GM23338 (cell line): ENCODE results near the gene VKORC1L1. TPM values are rescaled to one million over a fixed set of nuclear protein-coding genes. Genes with fewer than 3 reads are reported as not detected.

Experiments used
- ATAC-seq: fragments of 200-7000 bp; cut with Tn5 transposase; 3 replicates; pipeline ENCODE4 v1.9.1; 2020
- DNase-seq: peaks from one replicate; pipeline ENCODE4 v3.0.0-alpha.2; 2015; ENCODE audit warnings: low spot score
- H2AFZ ChIP-seq: fragments of 200-600 bp; sonication (generic); 2 replicates; pipeline ENCODE4 v1.8.0; 2016; ENCODE audit warnings: antibody characterized with exemption, mild to moderate bottlenecking, moderate library complexity
- H3F3A ChIP-seq: fragments of 200-600 bp; sonication (generic); replicated peaks from 2 replicates; pipeline ENCODE4 v1.8.0; 2017; ENCODE audit warnings: antibody characterized with exemption, mixed run types, low read depth
- H3K27ac ChIP-seq: fragments of 200-600 bp; sonication (generic); 2 replicates; pipeline ENCODE4 v1.6.1; 2016; ENCODE audit warnings: low read depth
- H3K27me3 ChIP-seq: fragments of 200-600 bp; sonication (generic); 2 replicates; pipeline ENCODE4 v1.8.0; 2016; ENCODE audit warnings: mild to moderate bottlenecking, mixed run types, moderate library complexity; ENCODE audit not compliant: insufficient read depth
- H3K36me3 ChIP-seq: fragments of 200-600 bp; sonication (generic); 2 replicates; pipeline ENCODE4 v1.8.0; 2016; ENCODE audit warnings: mild to moderate bottlenecking; ENCODE audit not compliant: insufficient read depth
- H3K4me1 ChIP-seq: fragments of 200-600 bp; sonication (generic); 2 replicates; pipeline ENCODE4 v1.8.0; 2016; ENCODE audit warnings: mild to moderate bottlenecking, moderate library complexity; ENCODE audit not compliant: insufficient read depth
- H3K4me2 ChIP-seq: fragments of 200-600 bp; sonication (generic); 2 replicates; pipeline ENCODE4 v1.7.1; 2017; ENCODE audit warnings: mixed run types
- H3K4me3 ChIP-seq: fragments of 200-600 bp; sonication (generic); 2 replicates; pipeline ENCODE4 v1.6.1; 2016; ENCODE audit warnings: mixed run types
- H3K79me2 ChIP-seq: fragments of 200-600 bp; sonication (generic); replicated peaks from 2 replicates; pipeline ENCODE4 v1.8.0; 2017; ENCODE audit warnings: mild to moderate bottlenecking; ENCODE audit not compliant: insufficient read depth
- H3K9me2 ChIP-seq: fragments of 200-600 bp; sonication (generic); 2 replicates; pipeline ENCODE4 v1.8.0; 2017; ENCODE audit not compliant: insufficient read depth
- H4K20me1 ChIP-seq: fragments of 200-600 bp; sonication (generic); replicated peaks from 2 replicates; pipeline ENCODE4 v1.8.0; 2017; ENCODE audit warnings: mild to moderate bottlenecking; ENCODE audit not compliant: insufficient read depth
- H3K27ac Mint-ChIP-seq: 2 replicates; pipeline ENCODE4 v1.8.0; 2020; ENCODE audit warnings: inconsistent platforms, mild to moderate bottlenecking, moderate library complexity, mixed read lengths
- H3K27me3 Mint-ChIP-seq: 3 replicates; pipeline ENCODE4 v1.8.0; 2022; ENCODE audit warnings: low read depth, mild to moderate bottlenecking, moderate library complexity, mixed read lengths, inconsistent platforms; ENCODE audit not compliant: insufficient read depth, poor library complexity
- H3K36me3 Mint-ChIP-seq: 3 replicates; pipeline ENCODE4 v1.8.0; 2021; ENCODE audit warnings: low read depth, mild to moderate bottlenecking, inconsistent platforms, moderate library complexity, mixed read lengths
- H3K4me1 Mint-ChIP-seq: 3 replicates; pipeline ENCODE4 v1.8.0; 2020; ENCODE audit warnings: mild to moderate bottlenecking, inconsistent platforms, mixed read lengths
- H3K4me3 Mint-ChIP-seq: 3 replicates; pipeline ENCODE4 v1.8.0; 2021; ENCODE audit warnings: moderate library complexity, mild to moderate bottlenecking, inconsistent platforms, mixed read lengths
- H3K9me3 Mint-ChIP-seq: 3 replicates; pipeline ENCODE4 v1.8.0; 2020; ENCODE audit warnings: moderate library complexity, mild to moderate bottlenecking, inconsistent platforms, mixed read lengths
- CREB1 ChIP-seq: fragments of 250-450 bp; sonication (Bioruptor Pico); IDR thresholded peaks from 2 replicates; pipeline ENCODE4 v1.5.0; 2020; ENCODE audit warnings: low read depth, mild to moderate bottlenecking, moderate library complexity
- EZH2 ChIP-seq: fragments of 200-600 bp; sonication (generic); IDR thresholded peaks from one replicate; pipeline ENCODE4 v1.8.0; 2017; ENCODE audit warnings: antibody characterized with exemption, mild to moderate bottlenecking, low read depth; ENCODE audit not compliant: unreplicated experiment
- EZH2phosphoT487 ChIP-seq: fragments of 200-600 bp; sonication (generic); IDR thresholded peaks from one replicate; pipeline ENCODE4 v1.8.1; 2018; ENCODE audit warnings: antibody characterized with exemption; ENCODE audit not compliant: unreplicated experiment
- JUNB ChIP-seq: IDR thresholded peaks from one replicate; pipeline ENCODE4 v1.6.1; 2016; ENCODE audit warnings: antibody characterized with exemption; ENCODE audit not compliant: unreplicated experiment
- NANOG ChIP-seq: IDR thresholded peaks from 2 replicates; pipeline ENCODE4 v1.6.1; 2016; ENCODE audit warnings: antibody characterized with exemption, borderline replicate concordance
- POLR2AphosphoS5 ChIP-seq: IDR thresholded peaks from 2 replicates; pipeline ENCODE4 v1.6.1; 2016; ENCODE audit warnings: antibody characterized with exemption, low read depth
- STAT1 ChIP-seq: IDR thresholded peaks from one replicate; pipeline ENCODE4 v1.6.1; 2016; ENCODE audit warnings: antibody characterized with exemption; ENCODE audit not compliant: unreplicated experiment
- ZNF331 ChIP-seq: fragments of 250-450 bp; sonication (Bioruptor Pico); IDR thresholded peaks from 2 replicates; pipeline ENCODE4 v1.5.0; 2020; ENCODE audit warnings: low read depth, mild to moderate bottlenecking, moderate library complexity
- polyA plus RNA-seq: library from polyadenylated mRNA; unstranded; fragments of >200 nt; fragmentation: Nextera tagmentation; extraction: Ambion mirVana; gene quantifications from 2 replicates; pipeline ENCODE4 v1.2.1, GENCODE V29; 2016
- small RNA-seq: library from RNA; depleted of rRNA; stranded (forward); fragments of <200 nt; gene quantifications from one replicate; pipeline ENCODE3, GENCODE V24; 2014; ENCODE audit warnings: low replicate concordance
- total RNA-seq: library from RNA; depleted of rRNA; stranded (reverse); fragments of >200 nt; shearing (Covaris generic); gene quantifications from 2 replicates; pipeline ENCODE4 v1.2.3, GENCODE V29; 2014; rRNA removed
- TF ChIP-seq, protein P1 (sequence below): IDR thresholded peaks from one replicate; pipeline ENCODE4 v1.6.1; 2018; ENCODE audit warnings: antibody characterized with exemption; ENCODE audit not compliant: unreplicated experiment

Gene VKORC1L1
- total and polyA plus RNA-seq, 2 experiments from 2014 or later: 21.5 to 30.3 TPM

GRCh38 chr7:66007232-66007631, 134.4 kb downstream of the VKORC1L1 start:
- Mint-ChIP-seq H3K27ac (no peak overlapping the region), H3K27me3 (peaks cover 2% of the 10 kb centered on the region), H3K9me3 (no peaks in the 10 kb centered on the region), H3K4me3 (no peak overlapping the region), H3K4me1 (no peaks in the 10 kb centered on the region), H3K36me3 (no peaks in the 10 kb centered on the region)
- Histone ChIP-seq H3F3A (no peaks in the 10 kb centered on the region), H3K27ac (no peak overlapping the region), H3K79me2 (no peaks in the 10 kb centered on the region), H3K36me3 (no peaks in the 10 kb centered on the region), H2AFZ (no peak overlapping the region), H3K4me1 (no peaks in the 10 kb centered on the region), H3K4me2 (no peak overlapping the region), H3K4me3 (no peak overlapping the region), H3K9me2 (no peaks in the 10 kb centered on the region), H4K20me1 (no peaks in the 10 kb centered on the region), H3K27me3 (no peaks in the 10 kb centered on the region)
- TF ChIP-seq NANOG: no peak
- TF ChIP-seq CREB1: no peak
- TF ChIP-seq EZH2phosphoT487: no peak
- TF ChIP-seq JUNB: no peak
- TF ChIP-seq STAT1: no peak
- TF ChIP-seq POLR2AphosphoS5: no peak
- TF ChIP-seq EZH2: no peak
- no peak for TF ChIP-seq ZNF331
- TF ChIP-seq, protein P1, sequence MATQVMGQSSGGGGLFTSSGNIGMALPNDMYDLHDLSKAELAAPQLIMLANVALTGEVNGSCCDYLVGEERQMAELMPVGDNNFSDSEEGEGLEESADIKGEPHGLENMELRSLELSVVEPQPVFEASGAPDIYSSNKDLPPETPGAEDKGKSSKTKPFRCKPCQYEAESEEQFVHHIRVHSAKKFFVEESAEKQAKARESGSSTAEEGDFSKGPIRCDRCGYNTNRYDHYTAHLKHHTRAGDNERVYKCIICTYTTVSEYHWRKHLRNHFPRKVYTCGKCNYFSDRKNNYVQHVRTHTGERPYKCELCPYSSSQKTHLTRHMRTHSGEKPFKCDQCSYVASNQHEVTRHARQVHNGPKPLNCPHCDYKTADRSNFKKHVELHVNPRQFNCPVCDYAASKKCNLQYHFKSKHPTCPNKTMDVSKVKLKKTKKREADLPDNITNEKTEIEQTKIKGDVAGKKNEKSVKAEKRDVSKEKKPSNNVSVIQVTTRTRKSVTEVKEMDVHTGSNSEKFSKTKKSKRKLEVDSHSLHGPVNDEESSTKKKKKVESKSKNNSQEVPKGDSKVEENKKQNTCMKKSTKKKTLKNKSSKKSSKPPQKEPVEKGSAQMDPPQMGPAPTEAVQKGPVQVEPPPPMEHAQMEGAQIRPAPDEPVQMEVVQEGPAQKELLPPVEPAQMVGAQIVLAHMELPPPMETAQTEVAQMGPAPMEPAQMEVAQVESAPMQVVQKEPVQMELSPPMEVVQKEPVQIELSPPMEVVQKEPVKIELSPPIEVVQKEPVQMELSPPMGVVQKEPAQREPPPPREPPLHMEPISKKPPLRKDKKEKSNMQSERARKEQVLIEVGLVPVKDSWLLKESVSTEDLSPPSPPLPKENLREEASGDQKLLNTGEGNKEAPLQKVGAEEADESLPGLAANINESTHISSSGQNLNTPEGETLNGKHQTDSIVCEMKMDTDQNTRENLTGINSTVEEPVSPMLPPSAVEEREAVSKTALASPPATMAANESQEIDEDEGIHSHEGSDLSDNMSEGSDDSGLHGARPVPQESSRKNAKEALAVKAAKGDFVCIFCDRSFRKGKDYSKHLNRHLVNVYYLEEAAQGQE: no peak
- no peak for DNase-seq
- no peak for ATAC-seq

Small RNA genes within 50 kb of the gene (small RNA-seq; reads per million reads assigned to genes)
- not detected for gene AC073261.1
- gene RNU6-973P: not detected

Other genes with a start within 250 kb of the VKORC1L1 start
- 40.9 and 47.0 TPM in 2 replicates for gene GUSB, start 109.1 kb downstream of the VKORC1L1 start, total RNA-seq
- gene GUSB, start 109.1 kb downstream of the VKORC1L1 start, polyA plus RNA-seq: 33.6 and 37.4 TPM in 2 replicates
- gene ASL, start 202.7 kb downstream of the VKORC1L1 start, total RNA-seq: 36.9 and 40.0 TPM in 2 replicates
- gene ASL, start 202.7 kb downstream of the VKORC1L1 start, polyA plus RNA-seq: 13.0 and 14.9 TPM in 2 replicates
- gene CRCP, start 241.8 kb downstream of the VKORC1L1 start, total RNA-seq: 43.4 and 60.5 TPM in 2 replicates
- gene CRCP, start 241.8 kb downstream of the VKORC1L1 start, polyA plus RNA-seq: 24.1 and 36.1 TPM in 2 replicates